Measurements from ENCODE around the gene DPH6.

Gene DPH6

GRCh38 chr15:35491999-35492398 lies 54.0 kb downstream of the DPH6 start:
- Histone ChIP-seq H3K9me3 (ENCODE audit: insufficient read depth, low read length) (peaks cover 8% of the 10 kb centered on the region; the same call in 1 of the 2 replicates), H3K27me3 (ENCODE audit: low read length) (no peaks in the 10 kb centered on the region), H3K79me2 (ENCODE audit: insufficient read depth, low read length) (no peaks in the 10 kb centered on the region), H3K4me3 (ENCODE audit: insufficient read depth, low read length, poor library complexity, severe bottlenecking) (no peak overlapping the region), H4K20me1 (ENCODE audit: low read depth, low read length) (no peaks in the 10 kb centered on the region), H3K4me2 (ENCODE audit: low read depth, low read length, poor library complexity, severe bottlenecking) (no peak overlapping the region), H3K9ac (ENCODE audit: low read length) (no peak overlapping the region), H3F3A (ENCODE audit: insufficient read depth) (no peaks in the 10 kb centered on the region), H3K27ac (ENCODE audit: low read depth, low read length) (no peak overlapping the region), H2AFZ (ENCODE audit: low read depth, low read length, severe bottlenecking) (no peak overlapping the region), H3K36me3 (ENCODE audit: low read length) (no peaks in the 10 kb centered on the region), H3K9me2 (replicated peaks; ENCODE audit: insufficient read depth, low read length) (no peaks in the 10 kb centered on the region)
- TF ChIP-seq EZH2phosphoT487 (conservative IDR thresholded peaks at IDR 0.05; ENCODE audit: low read length): no peak
- TF ChIP-seq CTCF (IDR thresholded peaks at IDR 0.05; ENCODE audit: insufficient read depth, low read length, poor library complexity, severe bottlenecking): no peak

GRCh38 chr15:35491173-35491572 lies 54.8 kb downstream of the DPH6 start:
- no peaks in the 10 kb centered on the region for H3K36me3 ChIP-seq (ENCODE audit: low read length)
- H3K4me3 ChIP-seq (ENCODE audit: insufficient read depth, low read length, poor library complexity, severe bottlenecking): no peak overlapping the region
- TF ChIP-seq EZH2phosphoT487 (conservative IDR thresholded peaks at IDR 0.05; ENCODE audit: low read length) (no peak), CTCF (IDR thresholded peaks at IDR 0.05; ENCODE audit: insufficient read depth, low read length, poor library complexity, severe bottlenecking) (no peak)
- no peaks in the 10 kb centered on the region for H3K27me3 ChIP-seq (ENCODE audit: low read length)
- H3K9me2 ChIP-seq (replicated peaks; ENCODE audit: insufficient read depth, low read length): no peaks in the 10 kb centered on the region
- H4K20me1 ChIP-seq (ENCODE audit: low read depth, low read length): no peaks in the 10 kb centered on the region
- H2AFZ ChIP-seq (ENCODE audit: low read depth, low read length, severe bottlenecking): no peak overlapping the region
- H3F3A ChIP-seq (ENCODE audit: insufficient read depth): no peaks in the 10 kb centered on the region
- peaks cover 12% of the 10 kb centered on the region; the same call in 1 of the 2 replicates for H3K9me3 ChIP-seq (ENCODE audit: insufficient read depth, low read length)
- H3K79me2 ChIP-seq (ENCODE audit: insufficient read depth, low read length): no peaks in the 10 kb centered on the region
- no peak overlapping the region for H3K9ac ChIP-seq (ENCODE audit: low read length)
- no peak overlapping the region for H3K27ac ChIP-seq (ENCODE audit: low read depth, low read length)
- no peak overlapping the region for H3K4me2 ChIP-seq (ENCODE audit: low read depth, low read length, poor library complexity, severe bottlenecking)

GRCh38 chr15:35490511-35490910 lies 55.5 kb downstream of the DPH6 start:
- Histone ChIP-seq H3K9me3 (ENCODE audit: insufficient read depth, low read length) (peaks cover 12% of the 10 kb centered on the region; the same call in 1 of the 2 replicates), H3F3A (ENCODE audit: insufficient read depth) (no peaks in the 10 kb centered on the region), H2AFZ (ENCODE audit: low read depth, low read length, severe bottlenecking) (no peak overlapping the region)

More at GRCh38 chr15:35490511-35490910, 55.5 kb downstream of the DPH6 start:
- no peaks in the 10 kb centered on the region for H3K79me2 ChIP-seq (ENCODE audit: insufficient read depth, low read length)
- TF ChIP-seq EZH2phosphoT487 (conservative IDR thresholded peaks at IDR 0.05; ENCODE audit: low read length) (no peak), CTCF (IDR thresholded peaks at IDR 0.05; ENCODE audit: insufficient read depth, low read length, poor library complexity, severe bottlenecking) (no peak)
- H3K27ac ChIP-seq (ENCODE audit: low read depth, low read length): no peak overlapping the region
- H3K36me3 ChIP-seq (ENCODE audit: low read length): no peaks in the 10 kb centered on the region
- no peaks in the 10 kb centered on the region for H3K9me2 ChIP-seq (replicated peaks; ENCODE audit: insufficient read depth, low read length)
- no peak overlapping the region for H3K9ac ChIP-seq (ENCODE audit: low read length)
- H3K27me3 ChIP-seq (ENCODE audit: low read length): no peaks in the 10 kb centered on the region
- no peaks in the 10 kb centered on the region for H4K20me1 ChIP-seq (ENCODE audit: low read depth, low read length)
- H3K4me3 ChIP-seq (ENCODE audit: insufficient read depth, low read length, poor library complexity, severe bottlenecking): no peak overlapping the region
- H3K4me2 ChIP-seq (ENCODE audit: low read depth, low read length, poor library complexity, severe bottlenecking): no peak overlapping the region
